Muscle layer of duodenum (tissue), 2 donors: ENCODE results near the gene TUBA3D.
"Not testable (repeated sequence)": the region's sequence is repeated elsewhere in the genome, so short reads cannot be mapped to it uniquely, and the experiment has no call there.

Source experiments
- H3K27ac ChIP-seq: one replicate; pipeline ENCODE4 v1.7.0; 2013; ENCODE audit warnings: mild to moderate bottlenecking, low read length
- H3K27me3 ChIP-seq: one replicate; pipeline ENCODE4 v1.7.0; 2013; ENCODE audit warnings: low read depth, mild to moderate bottlenecking, control low read depth, low read length
- H3K36me3 ChIP-seq, 2 donors: one replicate each; pipeline ENCODE4 v1.7.0; 2013; ENCODE audit warnings: low read length in 2 of 2, control low read depth in 1 of 2, mild to moderate bottlenecking in 1 of 2; ENCODE audit not compliant: insufficient read depth in 2 of 2, control insufficient read depth in 1 of 2
- H3K4me1 ChIP-seq, 2 donors: one replicate each; pipeline ENCODE4 v1.7.0; 2013; ENCODE audit warnings: low read length in 2 of 2, mild to moderate bottlenecking in 2 of 2, control low read depth in 1 of 2, moderate library complexity in 1 of 2; ENCODE audit not compliant: insufficient read depth in 2 of 2, control insufficient read depth in 1 of 2
- H3K4me3 ChIP-seq, 2 donors: one replicate each; pipeline ENCODE4 v1.7.0; 2013; ENCODE audit warnings: low read length in 2 of 2, low read depth in 1 of 2, mild to moderate bottlenecking in 1 of 2
- H3K9me3 ChIP-seq, 2 donors: one replicate each; pipeline ENCODE4 v1.7.0; 2013; ENCODE audit warnings: low read length in 2 of 2, control low read depth in 1 of 2, mild to moderate bottlenecking in 1 of 2; ENCODE audit not compliant: control insufficient read depth in 1 of 2
- donor health status: healthy.

TUBA3D gene

DNA sequence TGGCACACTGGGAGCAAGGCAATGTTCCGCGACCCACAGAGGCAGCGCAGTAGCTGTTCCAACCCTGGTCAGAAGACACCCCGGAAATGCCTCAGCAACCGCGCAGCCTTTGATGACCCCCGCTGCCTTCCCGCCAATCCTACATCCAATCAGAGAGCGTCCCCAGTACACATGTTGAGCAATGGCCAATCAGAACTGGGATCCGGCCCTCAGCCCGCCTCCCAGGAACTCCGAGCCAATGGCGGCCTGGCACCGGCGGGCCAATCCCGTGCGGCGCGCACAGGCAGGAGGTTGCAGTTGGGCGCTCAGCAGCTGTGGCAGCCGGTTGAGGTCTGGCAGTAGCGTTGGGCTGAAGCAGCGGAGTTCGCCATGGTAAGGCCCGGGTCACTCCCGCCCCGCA, at the start of gene TUBA3D:
TUBA3D (plus strand) TSS at position 289 of the 400 bp plus-strand sequence; CDS start at position 370, 81 bp downstream.
- Histone ChIP-seq H3K27me3 (no peaks in the 10 kb centered on the region), H3K27ac (no peak within 1 kb of the TSS)

DNA sequence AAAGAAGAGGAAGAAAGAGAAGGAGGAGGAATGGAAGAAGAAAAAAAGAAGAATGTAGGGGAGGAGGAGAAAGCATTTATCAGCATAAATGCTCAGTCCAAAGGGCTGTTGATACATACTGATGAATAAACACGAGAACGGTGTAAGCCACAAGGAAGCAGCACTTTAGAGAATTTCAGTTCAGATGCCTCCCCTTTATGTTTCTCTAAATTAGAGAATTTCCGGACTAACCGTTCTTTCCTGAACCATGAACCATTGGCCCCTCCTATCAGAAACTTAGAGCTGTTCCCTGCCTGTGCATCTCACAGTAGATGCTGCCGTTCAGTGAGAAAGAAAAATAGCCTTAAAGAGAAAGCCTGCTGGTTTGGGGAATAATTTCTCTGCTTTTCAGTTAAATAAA, 49.2 kb upstream of the TUBA3D start:
- Histone ChIP-seq H3K36me3 (no peaks in the 10 kb centered on the region), H3K27ac (no peak overlapping the region), H3K4me1 (no peaks in the 10 kb centered on the region), H3K4me3 (no peak overlapping the region), H3K27me3 (peaks cover 3% of the 10 kb centered on the region), H3K9me3 (no peaks in the 10 kb centered on the region)

More for the DNA sequence above, at the start of gene TUBA3D:
- Histone ChIP-seq H3K4me3 (no peak within 1 kb of the TSS), H3K36me3 (no peaks in the 10 kb centered on the region), H3K9me3 (no peaks in the 10 kb centered on the region), H3K4me1 (no peaks in the 10 kb centered on the region)

DNA sequence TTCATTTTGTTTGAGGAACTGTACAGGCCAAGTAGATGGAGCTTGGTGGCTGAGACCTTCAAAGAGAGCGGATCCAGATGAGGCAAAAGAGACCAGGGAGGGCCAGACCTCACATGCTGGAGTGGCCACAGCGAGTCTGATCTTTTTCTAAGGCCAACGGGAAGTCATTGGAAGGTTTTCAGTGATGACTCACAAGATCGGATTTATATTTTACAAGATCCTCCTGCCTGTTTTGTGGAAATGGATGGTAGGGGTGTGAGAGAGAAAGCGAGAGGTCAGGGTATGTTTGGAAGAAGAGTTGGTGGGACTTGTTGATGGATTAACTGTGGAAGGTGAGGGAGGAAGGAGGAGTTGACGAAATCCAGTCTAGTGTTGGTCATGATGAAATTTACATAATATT, 44.6 kb upstream of the TUBA3D start:
- no peak overlapping the region for H3K27ac ChIP-seq
- H3K9me3 ChIP-seq = no peaks in the 10 kb centered on the region
- H3K4me1 ChIP-seq = no peaks in the 10 kb centered on the region
- no peaks in the 10 kb centered on the region for H3K36me3 ChIP-seq
- H3K27me3 ChIP-seq = peaks cover 3% of the 10 kb centered on the region
- H3K4me3 ChIP-seq = no peak overlapping the region

DNA sequence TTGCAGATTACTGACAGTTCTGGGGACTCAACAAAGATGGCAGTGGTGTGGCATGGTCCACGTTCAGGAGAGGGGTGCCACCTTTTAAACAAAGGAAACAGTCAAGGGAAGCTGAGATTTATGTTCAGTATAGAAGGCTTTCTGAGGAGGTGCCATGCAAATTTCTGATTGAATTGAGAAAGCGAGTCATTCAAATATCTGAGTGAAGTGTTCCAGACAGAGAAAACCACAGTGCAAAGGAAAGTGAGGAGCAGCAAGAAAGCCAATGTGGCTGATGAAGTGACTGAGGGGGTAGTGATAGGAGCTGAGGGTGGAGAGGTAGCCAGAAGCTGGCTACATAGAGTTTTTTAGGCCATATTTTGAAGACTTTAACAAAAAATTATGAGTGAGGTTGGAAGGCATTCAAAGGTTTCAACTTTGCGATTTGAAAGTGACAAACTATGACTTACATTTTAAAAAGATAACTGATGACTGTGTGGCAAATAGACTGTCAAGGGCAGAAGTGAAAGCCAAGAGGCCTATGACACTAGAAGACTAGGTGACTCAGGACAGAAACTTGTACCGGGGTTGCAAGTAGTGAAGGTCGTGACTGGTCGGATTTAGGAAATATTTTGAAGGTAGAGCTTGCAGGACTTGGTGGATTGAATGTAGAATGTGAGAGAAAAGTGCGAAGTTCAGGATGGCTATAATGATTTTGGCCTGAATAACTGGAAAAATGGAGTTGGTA, 35.0 kb upstream of the TUBA3D start:
- not testable (repeated sequence) for H3K9me3 ChIP-seq, H3K4me3 ChIP-seq, H3K27ac ChIP-seq, H3K36me3 ChIP-seq, H3K27me3 ChIP-seq, H3K4me1 ChIP-seq

DNA sequence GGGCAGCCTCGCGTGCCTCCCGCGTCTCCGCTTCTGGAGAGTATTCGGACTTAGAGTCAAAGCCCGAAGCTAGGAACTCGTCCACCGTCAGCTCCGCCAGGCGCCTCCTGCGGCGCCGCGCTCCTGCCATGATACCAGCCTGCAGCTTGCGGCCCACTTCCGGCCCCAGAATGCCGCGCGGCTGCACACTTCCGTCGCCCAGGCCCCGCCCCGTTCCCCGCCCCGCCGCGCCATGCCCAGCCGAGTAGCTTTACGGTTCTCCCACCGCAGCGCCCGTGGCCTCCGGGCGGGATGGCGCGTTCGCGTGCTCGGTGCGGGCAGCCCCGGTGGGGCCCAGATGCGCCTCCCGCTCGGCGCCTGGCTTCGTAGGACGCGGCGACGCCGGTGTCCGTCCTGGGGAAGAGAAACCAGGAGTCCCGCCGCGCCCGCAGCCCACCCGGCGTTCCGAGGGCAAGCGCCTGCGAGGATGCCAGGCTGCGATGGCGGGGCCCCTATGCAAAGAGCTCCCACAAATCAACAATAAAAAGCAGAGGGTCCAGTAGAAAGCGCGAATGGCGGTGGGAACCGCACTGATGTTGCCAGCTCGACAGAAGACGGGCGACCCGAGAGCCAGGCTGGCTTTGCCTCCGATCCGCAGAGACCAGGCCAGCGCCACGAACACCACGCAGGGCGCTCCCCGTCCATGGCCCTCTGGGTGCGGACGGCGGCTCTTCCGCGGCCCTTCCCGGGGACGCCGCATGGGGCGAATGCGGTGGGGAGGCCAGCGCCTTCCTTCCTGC, 31.0 kb upstream of the TUBA3D start:
- not testable (repeated sequence) for H3K4me3 ChIP-seq, H3K4me1 ChIP-seq, H3K27me3 ChIP-seq, H3K27ac ChIP-seq, H3K36me3 ChIP-seq, H3K9me3 ChIP-seq

DNA sequence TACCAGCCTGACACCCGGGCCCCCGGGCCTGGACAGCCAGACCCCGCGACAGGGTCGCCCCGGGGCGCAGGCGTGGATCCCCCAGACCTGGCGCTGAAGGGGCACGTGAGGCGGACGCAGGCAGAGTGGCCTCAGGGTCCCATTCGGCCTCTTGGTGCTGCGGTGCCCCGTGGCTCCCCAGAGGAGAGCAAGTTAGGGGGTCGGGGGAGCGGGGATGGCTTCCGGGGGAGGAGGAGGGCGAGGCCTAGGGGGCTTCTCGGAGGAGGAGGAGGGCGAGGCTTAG, 30.5 kb upstream of the TUBA3D start:
- H3K27me3 ChIP-seq, H3K4me3 ChIP-seq, H3K27ac ChIP-seq, H3K4me1 ChIP-seq, H3K36me3 ChIP-seq, H3K9me3 ChIP-seq: not testable (repeated sequence)

DNA sequence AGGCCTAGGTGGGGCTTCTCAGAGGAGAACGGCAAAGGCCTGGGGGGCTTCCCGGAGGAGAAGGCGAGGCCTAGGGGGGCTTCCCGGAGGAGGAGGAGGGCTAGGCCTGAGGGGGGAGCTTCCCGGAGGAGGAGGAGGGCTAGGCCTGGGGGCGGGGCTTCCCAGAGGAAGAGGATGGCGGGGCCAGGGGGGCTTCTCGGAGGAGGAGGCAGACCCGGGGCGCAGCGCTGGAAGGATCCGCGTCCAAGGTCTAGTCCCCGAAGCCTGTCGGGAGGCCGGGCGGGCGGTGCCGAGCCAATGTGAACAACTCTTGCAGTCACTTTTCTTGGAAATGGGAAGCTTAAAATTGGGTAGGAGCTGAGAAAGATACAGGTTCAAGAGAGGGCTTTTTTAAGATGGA, 30.0 kb upstream of the TUBA3D start:
- no peak overlapping the region for H3K27ac ChIP-seq
- no peaks in the 10 kb centered on the region for H3K9me3 ChIP-seq
- H3K4me3 ChIP-seq = no peak overlapping the region
- no peaks in the 10 kb centered on the region for H3K27me3 ChIP-seq
- no peaks in the 10 kb centered on the region for H3K4me1 ChIP-seq
- H3K36me3 ChIP-seq = no peaks in the 10 kb centered on the region

DNA sequence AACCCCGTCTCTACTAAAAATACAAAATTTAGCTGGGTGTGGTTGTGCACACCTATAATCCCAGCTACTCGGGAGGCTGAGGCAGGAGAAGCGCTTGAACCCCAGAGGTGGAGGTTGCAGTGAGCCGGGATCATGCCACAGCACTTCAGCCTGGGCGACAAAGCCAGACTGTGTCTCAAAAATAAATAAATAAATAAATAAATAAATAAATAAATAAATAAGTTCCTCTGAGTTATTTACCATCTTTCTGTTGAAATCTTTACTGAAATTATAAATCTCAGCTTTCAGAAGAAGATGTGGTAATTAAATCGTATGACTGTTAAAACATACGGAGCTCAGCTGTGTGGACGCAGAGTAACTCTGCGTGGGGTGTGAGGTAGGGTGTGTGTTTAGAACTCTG, 27.9 kb upstream of the TUBA3D start:
- H3K27ac ChIP-seq, H3K27me3 ChIP-seq: not testable (repeated sequence)

DNA sequence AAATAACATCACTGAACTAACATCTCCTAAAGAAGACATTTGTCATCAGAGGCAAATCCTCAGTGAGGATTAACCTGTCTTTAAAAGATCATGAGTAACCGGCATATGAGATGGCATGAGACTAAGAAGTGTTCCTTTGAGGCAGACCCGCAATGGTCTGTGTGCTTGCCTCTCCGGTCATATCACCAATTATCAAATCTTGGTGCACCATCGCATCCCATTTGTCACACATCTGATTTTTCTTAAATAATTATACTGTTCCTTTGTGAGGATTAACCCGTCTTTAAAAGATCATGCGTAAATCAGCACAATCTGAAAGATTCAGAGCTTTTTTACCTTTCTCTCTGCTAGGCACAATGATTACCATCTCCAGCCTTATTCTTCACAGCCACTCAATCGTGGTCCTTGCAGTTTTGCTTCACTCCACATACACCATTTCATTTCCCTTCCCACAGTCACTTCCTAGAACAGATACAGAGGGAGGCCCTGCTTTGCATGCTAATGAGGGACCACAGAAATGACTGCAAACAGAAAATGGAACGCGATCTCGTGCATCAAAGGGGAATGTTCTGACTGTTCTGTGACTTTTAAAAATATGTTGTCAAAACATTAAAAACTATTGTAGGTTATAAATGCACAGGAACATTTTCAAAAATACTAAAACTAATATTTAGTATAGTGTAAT, 24.5 kb upstream of the TUBA3D start:
- H3K27ac ChIP-seq, H3K4me3 ChIP-seq, H3K27me3 ChIP-seq, H3K36me3 ChIP-seq, H3K9me3 ChIP-seq, H3K4me1 ChIP-seq: not testable (repeated sequence)

More for the DNA sequence above, 27.9 kb upstream of the TUBA3D start:
- H3K4me3 ChIP-seq, H3K36me3 ChIP-seq, H3K4me1 ChIP-seq, H3K9me3 ChIP-seq: not testable (repeated sequence)

DNA sequence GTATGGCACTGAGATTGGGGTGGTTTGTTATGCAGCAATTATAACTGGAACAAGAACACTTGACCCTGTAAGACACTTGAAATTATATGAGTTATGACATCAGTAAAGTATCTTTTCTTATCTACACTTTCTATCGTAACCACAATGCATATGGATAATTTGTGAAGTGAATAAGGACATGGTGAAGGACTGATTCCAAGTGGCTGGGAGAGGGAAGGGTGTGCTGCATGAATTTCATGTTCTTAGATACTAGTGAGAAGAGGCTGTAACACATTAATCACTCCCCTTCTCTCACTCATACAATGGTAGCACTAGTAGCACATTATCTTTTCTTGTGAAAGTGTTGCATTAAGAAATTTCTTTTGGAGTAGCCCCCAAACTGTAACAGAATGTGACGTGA, 21.0 kb upstream of the TUBA3D start:
- not testable (repeated sequence) for H3K4me1 ChIP-seq, H3K9me3 ChIP-seq, H3K27ac ChIP-seq, H3K27me3 ChIP-seq, H3K4me3 ChIP-seq, H3K36me3 ChIP-seq

DNA sequence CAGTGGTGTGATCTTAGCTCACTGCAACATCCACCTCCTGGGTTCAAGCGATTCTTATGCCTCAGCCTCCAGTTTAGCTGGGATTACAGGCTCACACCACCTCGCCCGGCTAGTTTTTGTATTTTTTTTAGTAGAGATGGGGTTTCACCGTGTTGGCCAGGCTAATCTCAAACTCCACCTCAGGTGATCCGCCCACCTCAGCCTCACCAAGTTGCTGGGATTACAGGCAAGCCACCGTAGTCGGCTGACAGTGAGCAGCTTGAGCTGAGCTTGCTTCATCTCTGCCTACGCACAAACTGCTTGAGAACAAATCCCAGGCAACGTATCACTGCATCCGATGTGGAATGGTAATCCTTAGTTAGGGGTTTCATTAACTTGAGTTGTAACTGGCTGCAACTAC, 8.2 kb upstream of the TUBA3D start:
- H3K4me1 ChIP-seq, H3K27me3 ChIP-seq, H3K9me3 ChIP-seq, H3K36me3 ChIP-seq, H3K4me3 ChIP-seq, H3K27ac ChIP-seq: not testable (repeated sequence)
